Gastrocnemius medialis (tissue), 4 donors: ENCODE results near the gene PHETA2.

Experiments used
- POLR2A ChIP-seq, 2 donors: fragments of 450-650 bp; IDR thresholded peaks; one replicate each; pipeline ENCODE4 v1.6.1; 2017; ENCODE audit warnings: antibody characterized with exemption in 2 of 2, mild to moderate bottlenecking in 2 of 2, moderate library complexity in 2 of 2
- TF ChIP-seq, protein P1 (sequence below), 5 experiments: fragments of 450-650 bp in 3 of 5; fragments of 200-600 bp in 2 of 5; sonication (generic) in 2 of 5; IDR thresholded peaks in 4 of 5; conservative IDR thresholded peaks in 1 of 5; 1 replicate in 4 of 5; 2 replicates in 1 of 5; pipeline ENCODE4 v1.5.1; 2016 to 2019; ENCODE audit warnings: antibody characterized with exemption in 5 of 5, mild to moderate bottlenecking in 3 of 5, moderate library complexity in 3 of 5

DNA sequence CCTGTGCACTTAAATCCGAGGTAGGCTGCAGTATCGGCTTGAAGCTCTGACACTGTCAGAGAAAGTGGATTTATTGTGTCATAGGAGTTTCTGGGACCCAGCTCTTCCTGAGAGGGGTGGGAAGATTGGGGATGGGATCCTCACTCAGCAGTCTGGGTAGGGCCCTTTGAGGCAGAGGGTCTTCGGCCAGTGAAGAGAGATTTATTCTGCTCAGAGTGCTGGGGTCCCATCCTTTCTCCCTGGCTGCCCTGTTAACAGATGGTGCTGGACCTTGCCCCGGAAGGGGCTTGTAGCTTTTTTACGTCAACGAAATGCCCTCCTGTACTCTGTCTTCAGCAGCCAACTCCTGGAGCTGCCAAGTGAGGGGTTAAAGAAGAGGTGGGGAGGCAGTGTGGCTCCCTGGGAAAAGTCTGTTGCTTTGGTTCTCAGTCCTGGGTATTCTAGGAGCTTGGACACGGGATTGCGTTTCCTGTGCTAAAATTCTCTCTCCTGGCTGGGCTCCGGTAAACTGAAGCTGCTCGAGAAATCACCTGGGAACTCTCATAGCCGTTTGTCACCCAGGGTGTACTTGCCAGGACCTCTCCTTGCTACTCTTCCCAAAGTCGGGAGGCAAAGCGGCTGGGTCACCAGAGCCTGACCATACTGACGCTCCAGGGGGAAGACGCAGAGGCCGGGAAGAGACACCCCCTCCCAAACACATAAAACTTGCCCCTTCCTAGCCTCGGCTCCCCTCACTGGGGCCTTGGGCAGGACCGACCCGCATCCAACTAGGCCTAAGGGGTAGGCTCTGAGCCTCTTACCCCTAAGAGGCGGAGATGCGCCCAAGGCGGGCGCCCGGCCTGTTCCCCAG, 4.6 kb downstream of the PHETA2 start:
- no peak for TF ChIP-seq POLR2A (IDR thresholded peaks at IDR 0.05)
- TF ChIP-seq, protein P1, sequence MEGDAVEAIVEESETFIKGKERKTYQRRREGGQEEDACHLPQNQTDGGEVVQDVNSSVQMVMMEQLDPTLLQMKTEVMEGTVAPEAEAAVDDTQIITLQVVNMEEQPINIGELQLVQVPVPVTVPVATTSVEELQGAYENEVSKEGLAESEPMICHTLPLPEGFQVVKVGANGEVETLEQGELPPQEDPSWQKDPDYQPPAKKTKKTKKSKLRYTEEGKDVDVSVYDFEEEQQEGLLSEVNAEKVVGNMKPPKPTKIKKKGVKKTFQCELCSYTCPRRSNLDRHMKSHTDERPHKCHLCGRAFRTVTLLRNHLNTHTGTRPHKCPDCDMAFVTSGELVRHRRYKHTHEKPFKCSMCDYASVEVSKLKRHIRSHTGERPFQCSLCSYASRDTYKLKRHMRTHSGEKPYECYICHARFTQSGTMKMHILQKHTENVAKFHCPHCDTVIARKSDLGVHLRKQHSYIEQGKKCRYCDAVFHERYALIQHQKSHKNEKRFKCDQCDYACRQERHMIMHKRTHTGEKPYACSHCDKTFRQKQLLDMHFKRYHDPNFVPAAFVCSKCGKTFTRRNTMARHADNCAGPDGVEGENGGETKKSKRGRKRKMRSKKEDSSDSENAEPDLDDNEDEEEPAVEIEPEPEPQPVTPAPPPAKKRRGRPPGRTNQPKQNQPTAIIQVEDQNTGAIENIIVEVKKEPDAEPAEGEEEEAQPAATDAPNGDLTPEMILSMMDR (IDR thresholded peaks at IDR 0.05 in 4 of 5, conservative IDR thresholded peaks at IDR 0.05 in 1 of 5), result no peak
